ENCODE measurements around the gene FARSB. TPM values are rescaled to one million over a fixed set of nuclear protein-coding genes. Genes with fewer than 3 reads are reported as not detected.

FARSB gene
- total RNA-seq, 1 donor from 2014 or later: 10.9 TPM

DNA sequence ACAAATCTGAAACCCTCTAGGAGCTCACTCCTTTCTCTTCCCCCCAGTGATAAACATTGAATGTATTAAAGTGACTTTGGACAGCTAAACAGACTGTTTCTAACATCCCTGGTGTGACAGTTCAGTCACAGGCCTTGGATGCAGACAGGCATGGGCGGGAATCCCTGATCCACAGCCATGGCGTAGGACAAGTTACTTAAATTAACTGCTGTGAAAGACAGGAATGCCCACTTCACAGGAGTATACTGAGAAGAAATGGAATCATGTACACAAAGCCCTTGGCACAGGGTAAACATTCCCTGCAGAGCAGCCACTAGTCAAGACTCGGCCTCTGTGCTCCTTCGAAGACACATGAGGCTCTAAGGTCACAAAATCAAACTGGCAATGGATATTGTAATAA, 34.0 kb downstream of the FARSB start:
- intact Hi-C loops (cut with DNase I): no loop called here
- H3K4me3 ChIP-seq: no peak overlapping the region
- TF ChIP-seq, protein P1, sequence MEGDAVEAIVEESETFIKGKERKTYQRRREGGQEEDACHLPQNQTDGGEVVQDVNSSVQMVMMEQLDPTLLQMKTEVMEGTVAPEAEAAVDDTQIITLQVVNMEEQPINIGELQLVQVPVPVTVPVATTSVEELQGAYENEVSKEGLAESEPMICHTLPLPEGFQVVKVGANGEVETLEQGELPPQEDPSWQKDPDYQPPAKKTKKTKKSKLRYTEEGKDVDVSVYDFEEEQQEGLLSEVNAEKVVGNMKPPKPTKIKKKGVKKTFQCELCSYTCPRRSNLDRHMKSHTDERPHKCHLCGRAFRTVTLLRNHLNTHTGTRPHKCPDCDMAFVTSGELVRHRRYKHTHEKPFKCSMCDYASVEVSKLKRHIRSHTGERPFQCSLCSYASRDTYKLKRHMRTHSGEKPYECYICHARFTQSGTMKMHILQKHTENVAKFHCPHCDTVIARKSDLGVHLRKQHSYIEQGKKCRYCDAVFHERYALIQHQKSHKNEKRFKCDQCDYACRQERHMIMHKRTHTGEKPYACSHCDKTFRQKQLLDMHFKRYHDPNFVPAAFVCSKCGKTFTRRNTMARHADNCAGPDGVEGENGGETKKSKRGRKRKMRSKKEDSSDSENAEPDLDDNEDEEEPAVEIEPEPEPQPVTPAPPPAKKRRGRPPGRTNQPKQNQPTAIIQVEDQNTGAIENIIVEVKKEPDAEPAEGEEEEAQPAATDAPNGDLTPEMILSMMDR (IDR thresholded peaks at IDR 0.05): no peak
- H3K4me1 ChIP-seq: no peaks in the 10 kb centered on the region
- H3K36me3 ChIP-seq: peaks cover 84% of the 10 kb centered on the region
- H3K9me3 ChIP-seq: no peaks in the 10 kb centered on the region
- DNase-seq: no peak
- ATAC-seq: no peak
- H3K27ac ChIP-seq: peak overlapping the region; percentile 4
- H3K27me3 ChIP-seq (ENCODE audit: low read depth): no peaks in the 10 kb centered on the region

DNA sequence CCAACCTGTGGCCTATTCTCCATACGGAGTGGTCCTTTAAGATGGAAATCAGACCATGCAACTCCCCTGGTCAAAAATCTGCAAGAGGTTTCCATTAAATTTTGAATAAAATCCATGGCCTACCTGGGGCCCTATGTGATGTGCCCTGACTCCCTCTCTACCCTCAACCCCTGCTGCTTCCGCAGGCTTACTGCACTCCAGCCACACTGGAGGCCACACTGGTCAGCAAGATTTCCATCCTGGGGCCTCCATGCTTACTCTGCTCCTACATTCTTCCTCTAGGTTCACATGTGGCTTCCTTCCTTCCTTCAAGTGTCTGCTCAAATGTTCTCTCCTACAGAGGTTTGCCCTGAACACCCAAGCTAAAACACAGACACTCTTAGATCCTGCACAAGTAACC, 40.6 kb downstream of the FARSB start:
- H3K9me3 ChIP-seq: no peaks in the 10 kb centered on the region
- H3K4me3 ChIP-seq: no peak overlapping the region
- no peak overlapping the region for H3K27ac ChIP-seq
- peaks cover 69% of the 10 kb centered on the region for H3K36me3 ChIP-seq
- TF ChIP-seq, protein P1 (IDR thresholded peaks at IDR 0.05): no peak
- no peaks in the 10 kb centered on the region for H3K4me1 ChIP-seq
- ATAC-seq (no peak), DNase-seq (no peak)
- no peaks in the 10 kb centered on the region for H3K27me3 ChIP-seq (ENCODE audit: low read depth)
- intact Hi-C loops (cut with DNase I): no loop called here

DNA sequence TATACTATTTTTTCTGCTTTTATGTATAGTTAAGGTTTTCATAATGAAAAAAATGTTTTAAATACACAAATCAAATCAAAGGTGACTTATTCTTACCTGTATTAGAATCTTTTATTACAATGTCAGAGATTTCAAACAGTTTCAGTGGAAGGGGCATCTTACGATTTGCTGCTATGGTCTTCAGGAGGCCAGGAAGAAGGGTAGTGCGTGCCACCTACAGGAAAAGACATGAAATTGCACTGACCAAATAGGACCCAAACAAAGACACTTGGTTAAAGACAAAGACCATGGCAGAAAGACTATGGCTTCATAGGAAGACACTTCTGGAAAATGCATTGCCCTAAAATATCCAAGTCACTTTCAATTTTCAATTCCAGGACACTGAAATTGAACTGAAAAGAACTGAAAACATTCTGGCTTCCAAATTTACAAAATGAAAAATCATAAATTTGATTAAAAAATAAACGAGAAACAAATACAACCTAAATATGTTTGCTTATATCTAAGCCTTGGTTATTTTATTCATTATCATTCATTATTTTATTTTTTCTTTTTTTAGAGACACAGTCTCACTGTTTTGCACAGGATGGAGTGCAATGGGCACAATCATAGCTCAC, 42.1 kb downstream of the FARSB start:
- Histone ChIP-seq H3K4me3 (no peak overlapping the region), H3K27ac (no peak overlapping the region), H3K36me3 (peaks cover 57% of the 10 kb centered on the region), H3K4me1 (no peaks in the 10 kb centered on the region), H3K27me3 (ENCODE audit: low read depth) (no peaks in the 10 kb centered on the region), H3K9me3 (no peaks in the 10 kb centered on the region)
- peak; percentile 56 to 71 for ATAC-seq
- TF ChIP-seq, protein P1 (IDR thresholded peaks at IDR 0.05): peak; percentile 68
- no peak for DNase-seq
- intact Hi-C loops (cut with DNase I): no loop called here

DNA sequence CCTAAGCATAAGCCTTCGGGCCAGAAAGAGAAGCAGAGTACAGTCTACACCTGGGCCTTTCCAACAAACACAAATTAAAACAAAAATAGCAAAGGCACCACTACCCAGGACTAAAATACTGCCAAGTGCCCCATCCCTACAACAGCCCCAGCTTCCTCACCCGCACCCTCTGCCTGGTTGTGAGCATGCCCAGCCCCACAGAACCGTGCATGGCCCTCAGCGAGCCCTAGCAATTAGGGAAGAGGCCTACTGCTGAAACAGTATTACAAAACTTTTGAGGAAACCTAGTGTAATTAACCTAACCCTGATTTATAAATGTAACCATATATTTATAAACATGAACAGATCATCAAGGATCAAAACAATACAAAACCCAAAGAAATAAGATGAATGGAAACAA, 44.2 kb downstream of the FARSB start:
- ATAC-seq: peak in 1 of 2 donors; percentile 46

DNA sequence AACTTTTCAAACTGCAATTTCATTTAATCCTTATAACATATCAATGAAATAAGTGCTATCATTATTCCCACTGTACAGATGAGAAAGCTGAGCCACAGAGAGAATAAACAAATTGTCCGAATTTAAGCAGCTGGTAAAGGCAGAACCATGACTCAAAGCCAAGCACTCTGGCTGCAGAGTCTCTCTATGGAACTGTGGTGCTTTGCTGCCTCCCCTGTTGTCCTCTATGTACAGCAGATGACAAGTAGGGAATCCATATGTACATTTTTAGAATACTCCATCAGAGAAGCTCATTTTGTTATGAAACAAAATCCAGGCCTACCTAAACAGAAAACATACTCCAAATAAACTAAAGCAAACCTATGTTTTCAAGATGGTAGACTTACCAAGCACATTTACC, 45.1 kb downstream of the FARSB start:
- no peaks in the 10 kb centered on the region for H3K27me3 ChIP-seq (ENCODE audit: low read depth)
- no peak overlapping the region for H3K27ac ChIP-seq
- TF ChIP-seq, protein P1 (IDR thresholded peaks at IDR 0.05): no peak
- intact Hi-C loops (cut with DNase I): no loop called here
- ATAC-seq (no peak), DNase-seq (no peak)
- no peak overlapping the region for H3K4me3 ChIP-seq
- H3K4me1 ChIP-seq: no peaks in the 10 kb centered on the region
- H3K9me3 ChIP-seq: no peaks in the 10 kb centered on the region
- peaks cover 55% of the 10 kb centered on the region for H3K36me3 ChIP-seq

More for the DNA sequence above, 44.2 kb downstream of the FARSB start:
- Histone ChIP-seq H3K27ac (no peak overlapping the region), H3K4me3 (no peak overlapping the region), H3K9me3 (no peaks in the 10 kb centered on the region), H3K36me3 (peaks cover 50% of the 10 kb centered on the region), H3K27me3 (ENCODE audit: low read depth) (no peaks in the 10 kb centered on the region), H3K4me1 (no peaks in the 10 kb centered on the region)
- DNase-seq: peak; percentile 54
- TF ChIP-seq, protein P1 (IDR thresholded peaks at IDR 0.05): no peak
- intact Hi-C loops (cut with DNase I): no loop called here
